Epithelial cell of proximal tubule (primary cell): ENCODE results near the gene TMPRSS15. TPM values are rescaled to one million over a fixed set of nuclear protein-coding genes. Genes with fewer than 3 reads are reported as not detected.
A peak's percentile ranks its signal among the peaks of the same experiment; 100 is the strongest.

ENCODE experiments used
- DNase-seq: peaks from one replicate; pipeline ENCODE4 v3.0.0-alpha.2; 2011; ENCODE audit warnings: low read depth
- H3K4me3 ChIP-seq: 2 replicates; pipeline ENCODE4 v1.5.1; 2011; ENCODE audit warnings: low read depth, mild to moderate bottlenecking, low read length
- total RNA-seq: library from RNA; depleted of rRNA; stranded (reverse); fragments of >200 nt; gene quantifications from 2 replicates; pipeline ENCODE4 v1.2.3, GENCODE V29; 2015
- TF ChIP-seq, protein P1 (sequence below): conservative IDR thresholded peaks from 2 replicates; pipeline ENCODE4 v1.5.1; 2012; ENCODE audit warnings: low read depth, mild to moderate bottlenecking, low read length

TMPRSS15 gene
- total RNA-seq, 1 donor from 2014 or later: not detected

DNA sequence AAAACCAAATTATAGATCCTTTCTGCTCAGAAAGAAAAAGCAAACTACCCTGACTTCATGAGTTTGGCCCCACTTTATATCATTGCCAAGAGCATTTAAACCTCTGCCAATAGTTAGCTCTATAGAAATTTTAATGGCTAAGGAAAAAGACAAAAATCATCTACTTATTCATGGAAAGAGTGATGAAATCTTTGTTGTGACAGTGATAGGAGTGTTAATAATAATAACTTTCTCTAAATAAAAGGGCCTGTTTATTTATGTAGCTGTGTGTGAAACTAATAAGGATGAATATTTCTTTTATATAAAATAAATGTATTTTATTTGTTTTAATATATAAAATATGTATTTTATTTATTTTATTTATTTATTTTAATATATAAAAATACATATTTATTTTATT lies 152.5 kb downstream of the TMPRSS15 start:
- H3K4me3 ChIP-seq: no peak overlapping the region
- DNase-seq: no peak
- TF ChIP-seq, protein P1, sequence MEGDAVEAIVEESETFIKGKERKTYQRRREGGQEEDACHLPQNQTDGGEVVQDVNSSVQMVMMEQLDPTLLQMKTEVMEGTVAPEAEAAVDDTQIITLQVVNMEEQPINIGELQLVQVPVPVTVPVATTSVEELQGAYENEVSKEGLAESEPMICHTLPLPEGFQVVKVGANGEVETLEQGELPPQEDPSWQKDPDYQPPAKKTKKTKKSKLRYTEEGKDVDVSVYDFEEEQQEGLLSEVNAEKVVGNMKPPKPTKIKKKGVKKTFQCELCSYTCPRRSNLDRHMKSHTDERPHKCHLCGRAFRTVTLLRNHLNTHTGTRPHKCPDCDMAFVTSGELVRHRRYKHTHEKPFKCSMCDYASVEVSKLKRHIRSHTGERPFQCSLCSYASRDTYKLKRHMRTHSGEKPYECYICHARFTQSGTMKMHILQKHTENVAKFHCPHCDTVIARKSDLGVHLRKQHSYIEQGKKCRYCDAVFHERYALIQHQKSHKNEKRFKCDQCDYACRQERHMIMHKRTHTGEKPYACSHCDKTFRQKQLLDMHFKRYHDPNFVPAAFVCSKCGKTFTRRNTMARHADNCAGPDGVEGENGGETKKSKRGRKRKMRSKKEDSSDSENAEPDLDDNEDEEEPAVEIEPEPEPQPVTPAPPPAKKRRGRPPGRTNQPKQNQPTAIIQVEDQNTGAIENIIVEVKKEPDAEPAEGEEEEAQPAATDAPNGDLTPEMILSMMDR: no peak

DNA sequence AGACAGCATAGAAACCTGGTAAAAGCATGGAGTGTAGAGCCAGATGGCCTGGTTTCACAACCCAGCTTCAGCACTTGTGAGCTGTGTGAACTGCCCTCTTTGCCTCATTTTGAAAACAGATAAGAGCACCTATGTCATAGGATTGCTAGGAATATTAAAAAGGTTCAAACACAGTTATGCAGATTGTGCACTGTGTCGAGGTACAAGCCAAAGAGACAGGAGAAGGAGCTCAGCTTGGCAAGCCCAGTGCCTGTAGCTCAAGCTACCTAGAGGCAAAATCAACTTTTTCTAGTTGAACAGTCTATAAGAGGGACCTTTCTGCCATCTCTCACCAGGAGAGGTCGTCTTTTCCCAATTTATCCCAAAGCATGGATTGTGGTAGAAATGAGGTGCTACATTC lies 153.9 kb downstream of the TMPRSS15 start:
- TF ChIP-seq, protein P1: no peak
- no peak overlapping the region for H3K4me3 ChIP-seq
- no peak for DNase-seq

DNA sequence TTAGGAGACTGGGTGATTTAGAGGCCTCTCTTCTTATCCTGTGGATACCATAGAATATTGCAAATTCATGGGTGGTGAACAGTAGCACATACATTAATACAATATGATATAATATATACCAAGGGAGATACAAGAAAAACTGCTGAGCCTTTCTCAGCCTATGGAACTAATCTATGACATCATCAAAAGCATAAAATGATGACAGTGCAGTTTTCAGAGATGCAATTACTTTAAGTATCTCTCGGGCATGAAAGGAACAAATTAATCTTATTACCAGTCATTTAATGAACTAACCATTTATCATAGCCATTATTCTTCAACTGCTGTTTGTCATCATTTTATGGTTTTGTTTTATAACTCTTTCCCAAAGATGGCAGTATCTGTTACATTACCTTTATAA lies 155.4 kb downstream of the TMPRSS15 start:
- TF ChIP-seq, protein P1: no peak
- H3K4me3 ChIP-seq: no peak overlapping the region
- no peak for DNase-seq

DNA sequence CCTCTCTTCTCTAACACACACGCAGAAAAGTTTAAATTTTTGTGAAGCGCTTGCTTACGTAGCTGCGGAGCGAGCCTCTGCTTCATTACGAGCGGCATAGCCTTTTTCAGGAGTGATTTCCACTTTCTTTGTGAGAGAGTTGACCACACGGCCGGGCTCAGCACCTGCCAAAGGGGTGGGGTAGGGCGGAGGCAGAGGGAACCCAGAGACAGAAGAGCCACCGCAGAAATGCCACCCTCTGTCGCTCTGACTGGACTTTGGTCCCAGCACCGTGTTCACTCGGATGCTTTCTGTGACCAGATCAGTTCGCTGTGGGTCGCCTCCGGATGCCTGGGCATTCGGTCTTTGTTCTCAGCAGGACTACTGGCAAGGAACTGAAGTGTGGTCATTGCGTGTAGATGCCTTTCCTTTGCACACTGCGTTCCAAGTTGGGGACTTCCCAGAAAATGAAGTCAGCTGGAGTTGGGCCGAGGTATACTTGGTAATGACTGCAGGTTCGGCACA lies 158.1 kb downstream of the TMPRSS15 start:
- TF ChIP-seq, protein P1: no peak
- H3K4me3 ChIP-seq: peak overlapping the region; percentile 5
- DNase-seq: no peak

DNA sequence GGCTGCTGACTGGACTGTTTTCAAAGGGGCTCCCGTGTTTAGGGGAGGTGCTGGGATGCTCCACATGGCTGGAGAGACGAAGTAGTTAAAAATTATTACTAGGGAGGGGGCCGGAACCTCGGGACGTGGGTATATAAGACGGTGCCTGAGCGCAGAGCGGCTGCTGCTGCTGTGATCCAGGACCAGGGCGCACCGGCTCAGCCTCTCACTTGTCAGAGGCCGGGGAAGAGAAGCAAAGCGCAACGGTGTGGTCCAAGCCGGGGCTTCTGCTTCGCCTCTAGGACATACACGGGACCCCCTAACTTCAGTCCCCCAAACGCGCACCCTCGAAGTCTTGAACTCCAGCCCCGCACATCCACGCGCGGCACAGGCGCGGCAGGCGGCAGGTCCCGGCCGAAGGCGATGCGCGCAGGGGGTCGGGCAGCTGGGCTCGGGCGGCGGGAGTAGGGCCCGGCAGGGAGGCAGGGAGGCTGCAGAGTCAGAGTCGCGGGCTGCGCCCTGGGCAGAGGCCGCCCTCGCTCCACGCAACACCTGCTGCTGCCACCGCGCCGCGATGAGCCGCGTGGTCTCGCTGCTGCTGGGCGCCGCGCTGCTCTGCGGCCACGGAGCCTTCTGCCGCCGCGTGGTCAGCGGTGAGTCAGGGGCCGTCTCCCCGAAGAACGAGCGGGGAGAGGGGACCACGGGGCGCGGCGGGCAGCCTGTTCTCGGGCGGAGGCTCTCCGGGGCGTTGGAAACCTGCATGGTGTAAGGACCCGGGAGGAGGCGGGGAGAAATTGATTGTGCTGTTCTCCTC lies 158.7 kb downstream of the TMPRSS15 start, which contains the start of gene CHODL:
Gene CHODL, plus strand, starts transcription at position 163 of the 793 bp plus-strand sequence. Its CDS starts 391 bp downstream, at position 554.
- TF ChIP-seq, protein P1: no peak
- peak within 1 kb of the TSS; percentile 5 for H3K4me3 ChIP-seq
- DNase-seq: no peak

DNA sequence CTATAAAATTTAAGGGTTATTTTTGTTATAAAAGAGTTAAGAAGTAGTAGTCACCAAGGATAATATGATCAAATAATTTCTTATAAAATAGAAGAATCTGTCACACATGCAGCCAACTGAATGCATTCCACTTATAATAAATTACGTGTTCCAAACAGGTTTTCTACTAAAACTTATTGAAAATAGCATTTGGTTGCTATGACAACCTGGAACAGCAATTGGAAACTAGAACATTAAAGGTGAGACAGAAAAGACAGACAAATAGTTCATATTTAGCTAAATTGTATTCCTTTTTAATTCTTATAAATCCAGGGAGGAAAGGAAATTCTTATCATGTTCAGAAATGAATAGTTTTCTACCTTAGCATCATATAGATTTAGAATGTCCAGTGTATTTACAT lies 168.0 kb downstream of the TMPRSS15 start:
- TF ChIP-seq, protein P1: no peak
- no peak for DNase-seq
- H3K4me3 ChIP-seq: no peak overlapping the region
